HG03457 (cell line): Measurements from ENCODE around the gene PLEKHM2.

Experiments used
- ATAC-seq: cut with Tn5 transposase; IDR thresholded peaks from one replicate; pipeline ENCODE4 v1.9.1; 2021; ENCODE audit warnings: moderate number of reproducible peaks; ENCODE audit not compliant: unreplicated experiment

Gene PLEKHM2

GRCh38 chr1:15674386-15675159 is 9.5 kb upstream of the PLEKHM2 start:
- ATAC-seq: no peak

- no peak for ATAC-seq
Observed at GRCh38 chr1:15676010-15676409, 8.1 kb upstream of the PLEKHM2 start.

- no peak for ATAC-seq
Observed at GRCh38 chr1:15676688-15677661, 7.1 kb upstream of the PLEKHM2 start.

- ATAC-seq: no peak
Observed at GRCh38 chr1:15678578-15678977, 5.5 kb upstream of the PLEKHM2 start.

GRCh38 chr1:15680131-15680530 is 4.0 kb upstream of the PLEKHM2 start:
- no peak for ATAC-seq

GRCh38 chr1:15680561-15681348 is 3.4 kb upstream of the PLEKHM2 start:
- ATAC-seq: no peak

- no peak for ATAC-seq
Observed at GRCh38 chr1:15681349-15682292, 2.5 kb upstream of the PLEKHM2 start.

GRCh38 chr1:15682936-15683341 is 1.2 kb upstream of the PLEKHM2 start:
- no peak for ATAC-seq

GRCh38 chr1:15683345-15684039 is 628 bp upstream of the PLEKHM2 start:
- no peak for ATAC-seq

GRCh38 chr1:15684468-15685291 is 560 bp downstream of the PLEKHM2 start:
- ATAC-seq: no peak

GRCh38 chr1:15685820-15686219 is 1.7 kb downstream of the PLEKHM2 start:
- no peak for ATAC-seq

GRCh38 chr1:15687446-15687845 is 3.3 kb downstream of the PLEKHM2 start:
- ATAC-seq: no peak

GRCh38 chr1:15690317-15690716 is 6.2 kb downstream of the PLEKHM2 start:
- ATAC-seq: no peak

- no peak for ATAC-seq
Observed at GRCh38 chr1:15691434-15692032, 7.4 kb downstream of the PLEKHM2 start.

- ATAC-seq: no peak
Observed at GRCh38 chr1:15692121-15692682, 8.1 kb downstream of the PLEKHM2 start.

- ATAC-seq: no peak
Observed at GRCh38 chr1:15693371-15693770, 9.3 kb downstream of the PLEKHM2 start.

GRCh38 chr1:15696956-15697521 is 12.9 kb downstream of the PLEKHM2 start:
- ATAC-seq: peak; percentile 86
